Measurements from ENCODE around the gene ABCF1. TPM values are rescaled to one million over a fixed set of nuclear protein-coding genes. Genes with fewer than 3 reads are reported as not detected.

ABCF1 gene
- total and polyA plus RNA-seq, 4 donors, result 20.4 to 33.9 (median 26.1) TPM

DNA sequence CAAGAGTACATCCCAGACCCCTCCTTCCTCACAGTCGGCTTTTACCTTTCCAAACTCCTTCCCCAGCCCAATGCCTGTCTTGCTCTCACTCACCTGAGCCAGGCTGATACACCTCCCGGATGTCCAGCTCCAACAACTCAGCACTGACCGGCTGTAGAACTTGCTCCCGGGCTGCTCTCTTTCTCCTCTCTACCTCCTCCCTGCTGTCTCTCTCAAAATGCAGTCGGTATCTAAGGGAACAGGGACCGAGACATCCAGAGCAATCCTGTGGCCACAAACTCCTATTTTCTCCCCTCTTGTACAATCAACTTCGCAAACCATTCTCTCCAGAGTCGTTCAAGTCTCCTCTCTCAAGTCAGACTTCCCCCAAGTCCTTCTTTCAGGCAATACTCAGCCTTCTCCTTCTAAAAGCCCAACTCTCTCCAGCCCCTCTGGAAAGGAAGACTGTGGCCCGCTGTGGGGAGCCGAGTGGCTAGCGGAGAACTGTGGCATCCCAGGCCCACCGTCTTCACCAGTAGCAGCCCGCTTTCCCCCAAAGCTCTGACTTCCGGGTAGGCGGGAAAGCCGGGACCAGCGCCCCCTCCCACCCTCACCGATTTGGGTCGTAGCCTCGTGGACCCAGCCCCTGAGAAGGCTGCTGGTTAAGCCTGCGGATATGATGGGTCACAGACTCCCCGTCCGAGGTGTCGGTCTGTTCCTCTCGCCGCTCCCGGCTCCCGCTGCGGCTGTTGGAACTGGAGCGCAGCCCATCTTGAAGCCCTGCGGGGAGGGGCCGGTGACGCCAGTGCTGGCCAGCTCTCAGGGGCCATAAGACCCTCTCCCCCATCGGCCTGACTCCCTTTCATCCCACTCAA lies 16.1 kb upstream of the ABCF1 start:
- Histone ChIP-seq H3K9me3 (ENCODE audit: control insufficient read depth in 4 of 4, low read length in 3 of 4) (no peaks in the 10 kb centered on the region), H3K27ac (ENCODE audit: low read depth in 1 of 2, low read length in 2 of 2) (peak overlapping the region; percentile 99), H3K36me3 (ENCODE audit: control insufficient read depth in 4 of 4, insufficient read depth in 3 of 4, low read depth in 1 of 4, low read length in 3 of 4) (peaks cover 0 to 27% (median 11%) of the 10 kb centered on the region in 4 donors), H3K9ac (ENCODE audit: low read depth in 1 of 2, low read length in 2 of 2) (peak overlapping the region in 1 of 2 donors; percentile 61), H3K4me1 (ENCODE audit: control insufficient read depth in 4 of 4, insufficient read depth in 4 of 4, low read length in 3 of 4) (peaks cover 4 to 27% (median 17%) of the 10 kb centered on the region in 4 donors), H3K27me3 (ENCODE audit: control insufficient read depth in 4 of 4, insufficient read depth in 4 of 4, low read length in 3 of 4) (no peaks in the 10 kb centered on the region), H3K4me3 (ENCODE audit: low read depth in 1 of 3, low read length in 3 of 3) (peak overlapping the region; percentile 85 to 98 (median 85))
- 24% methylated on average over 34 of the region's 34 CpGs for WGBS
- DNase-seq (ENCODE audit: low spot score), result no peak
- TF ChIP-seq, protein P1, sequence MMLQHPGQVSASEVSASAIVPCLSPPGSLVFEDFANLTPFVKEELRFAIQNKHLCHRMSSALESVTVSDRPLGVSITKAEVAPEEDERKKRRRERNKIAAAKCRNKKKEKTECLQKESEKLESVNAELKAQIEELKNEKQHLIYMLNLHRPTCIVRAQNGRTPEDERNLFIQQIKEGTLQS (IDR thresholded peaks at IDR 0.05), result no peak
- TF ChIP-seq NR2F2 (IDR thresholded peaks at IDR 0.05) (no peak), EGR1 (IDR thresholded peaks at IDR 0.05; ENCODE audit: low read depth in 2 of 2) (no peak), RXRA (IDR thresholded peaks at IDR 0.05) (no peak), YY1 (IDR thresholded peaks at IDR 0.05) (no peak), HNF4G (IDR thresholded peaks at IDR 0.05) (no peak), FOXA2 (IDR thresholded peaks at IDR 0.05) (no peak), JUND (IDR thresholded peaks at IDR 0.05) (no peak)
- TF ChIP-seq, protein P2, sequence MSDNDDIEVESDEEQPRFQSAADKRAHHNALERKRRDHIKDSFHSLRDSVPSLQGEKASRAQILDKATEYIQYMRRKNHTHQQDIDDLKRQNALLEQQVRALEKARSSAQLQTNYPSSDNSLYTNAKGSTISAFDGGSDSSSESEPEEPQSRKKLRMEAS (IDR thresholded peaks at IDR 0.05), result no peak

- under 1% methylated on average over 15 of the region's 15 CpGs for WGBS
- Histone ChIP-seq H3K4me1 (ENCODE audit: control insufficient read depth in 4 of 4, insufficient read depth in 4 of 4, low read length in 3 of 4) (peaks cover 4 to 27% (median 17%) of the 10 kb centered on the region in 4 donors), H3K27me3 (ENCODE audit: control insufficient read depth in 4 of 4, insufficient read depth in 4 of 4, low read length in 3 of 4) (no peaks in the 10 kb centered on the region), H3K4me3 (ENCODE audit: low read depth in 1 of 3, low read length in 3 of 3) (peak overlapping the region; percentile 85 to 98 (median 85)), H3K9me3 (ENCODE audit: control insufficient read depth in 4 of 4, low read length in 3 of 4) (no peaks in the 10 kb centered on the region), H3K36me3 (ENCODE audit: control insufficient read depth in 4 of 4, insufficient read depth in 3 of 4, low read depth in 1 of 4, low read length in 3 of 4) (peaks cover 0 to 22% (median 9%) of the 10 kb centered on the region in 4 donors), H3K27ac (ENCODE audit: low read depth in 1 of 2, low read length in 2 of 2) (peak overlapping the region; percentile 99), H3K9ac (ENCODE audit: low read depth in 1 of 2, low read length in 2 of 2) (peak overlapping the region; percentile 60 to 61)
- TF ChIP-seq EGR1 (IDR thresholded peaks at IDR 0.05; ENCODE audit: low read depth in 2 of 2) (no peak), FOXA2 (IDR thresholded peaks at IDR 0.05) (no peak), NR2F2 (IDR thresholded peaks at IDR 0.05) (peak; percentile 16), REST (IDR thresholded peaks at IDR 0.05) (no peak), JUND (IDR thresholded peaks at IDR 0.05) (no peak), GABPA (IDR thresholded peaks at IDR 0.05 in 1 of 2, conservative IDR thresholded peaks at IDR 0.05 in 1 of 2) (no peak), HNF4A (conservative IDR thresholded peaks at IDR 0.05) (no peak), TAF1 (conservative IDR thresholded peaks at IDR 0.05) (no peak), CTCF (IDR thresholded peaks at IDR 0.05; ENCODE audit: low read depth, low read length, missing input control) (no peak), RXRA (IDR thresholded peaks at IDR 0.05) (peak in 1 of 2 donors; percentile 4), SP1 (IDR thresholded peaks at IDR 0.05) (no peak)
- TF ChIP-seq, protein P2 (IDR thresholded peaks at IDR 0.05), result no peak
- TF ChIP-seq, protein P3, sequence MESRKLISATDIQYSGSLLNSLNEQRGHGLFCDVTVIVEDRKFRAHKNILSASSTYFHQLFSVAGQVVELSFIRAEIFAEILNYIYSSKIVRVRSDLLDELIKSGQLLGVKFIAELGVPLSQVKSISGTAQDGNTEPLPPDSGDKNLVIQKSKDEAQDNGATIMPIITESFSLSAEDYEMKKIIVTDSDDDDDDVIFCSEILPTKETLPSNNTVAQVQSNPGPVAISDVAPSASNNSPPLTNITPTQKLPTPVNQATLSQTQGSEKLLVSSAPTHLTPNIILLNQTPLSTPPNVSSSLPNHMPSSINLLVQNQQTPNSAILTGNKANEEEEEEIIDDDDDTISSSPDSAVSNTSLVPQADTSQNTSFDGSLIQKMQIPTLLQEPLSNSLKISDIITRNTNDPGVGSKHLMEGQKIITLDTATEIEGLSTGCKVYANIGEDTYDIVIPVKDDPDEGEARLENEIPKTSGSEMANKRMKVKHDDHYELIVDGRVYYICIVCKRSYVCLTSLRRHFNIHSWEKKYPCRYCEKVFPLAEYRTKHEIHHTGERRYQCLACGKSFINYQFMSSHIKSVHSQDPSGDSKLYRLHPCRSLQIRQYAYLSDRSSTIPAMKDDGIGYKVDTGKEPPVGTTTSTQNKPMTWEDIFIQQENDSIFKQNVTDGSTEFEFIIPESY (IDR thresholded peaks at IDR 0.05), result no peak
- no peak for DNase-seq (ENCODE audit: low spot score)
These were observed 15.5 kb upstream of the ABCF1 start for GRCh38 chr6:30555816-30556065.

All from liver (tissue), 9 donors.